ENCODE measurements around the gene DUSP8. TPM values are rescaled to one million over a fixed set of nuclear protein-coding genes. Genes with fewer than 3 reads are reported as not detected.

Gene DUSP8
- total RNA-seq, 2 donors from 2014 or later = 4.7 to 7.0 TPM

GRCh38 chr11:1561955-1562354 is 10.1 kb downstream of the DUSP8 start:
- no peak overlapping the region for H3K4me3 Mint-ChIP-seq
- no peak overlapping the region for H3K9ac ChIP-seq (ENCODE audit: extremely low read depth, low read length, poor library complexity, severe bottlenecking)
- no peak overlapping the region for H3K27ac ChIP-seq (ENCODE audit: low read depth, low read length)
- no peaks in the 10 kb centered on the region for H3K4me1 Mint-ChIP-seq
- no peaks in the 10 kb centered on the region for H3K9me3 ChIP-seq (ENCODE audit: control insufficient read depth, low read length)
- peaks cover 5% of the 10 kb centered on the region for H3K36me3 Mint-ChIP-seq (ENCODE audit: low read depth)
- TF ChIP-seq CTCF (conservative IDR thresholded peaks at IDR 0.05) = no peak
- no peaks in the 10 kb centered on the region for H3K27me3 ChIP-seq (ENCODE audit: control insufficient read depth, insufficient read depth, low read length, poor library complexity, severe bottlenecking)
- peaks cover 5% of the 10 kb centered on the region for H3K27me3 Mint-ChIP-seq (ENCODE audit: insufficient read depth)
- no peak for DNase-seq
- no peak overlapping the region for H3K4me3 ChIP-seq (ENCODE audit: low read length)
- H3K36me3 ChIP-seq (ENCODE audit: control insufficient read depth, insufficient read depth, low read length) = no peaks in the 10 kb centered on the region
- H3K4me1 ChIP-seq (ENCODE audit: control insufficient read depth, insufficient read depth, low read length) = peaks cover 5% of the 10 kb centered on the region
- H3K27ac Mint-ChIP-seq = no peak overlapping the region
- 91 to 92% methylated on average over 4 to 5 of the region's 5 CpGs for WGBS, 2 experiments (ENCODE audit: insufficient coverage in 1 of 2, insufficient read length in 1 of 2)
- no peaks in the 10 kb centered on the region for H3K9me3 Mint-ChIP-seq

- Mint-ChIP-seq H3K27ac (no peak overlapping the region), H3K36me3 (ENCODE audit: low read depth) (peaks cover 5% of the 10 kb centered on the region), H3K4me1 (no peaks in the 10 kb centered on the region), H3K9me3 (no peaks in the 10 kb centered on the region), H3K27me3 (ENCODE audit: insufficient read depth) (peaks cover 5% of the 10 kb centered on the region), H3K4me3 (no peak overlapping the region)
- Histone ChIP-seq H3K27ac (ENCODE audit: low read depth, low read length) (no peak overlapping the region), H3K4me1 (ENCODE audit: control insufficient read depth, insufficient read depth, low read length) (peaks cover 5% of the 10 kb centered on the region), H3K9ac (ENCODE audit: extremely low read depth, low read length, poor library complexity, severe bottlenecking) (no peak overlapping the region), H3K36me3 (ENCODE audit: control insufficient read depth, insufficient read depth, low read length) (no peaks in the 10 kb centered on the region), H3K27me3 (ENCODE audit: control insufficient read depth, insufficient read depth, low read length, poor library complexity, severe bottlenecking) (no peaks in the 10 kb centered on the region), H3K4me3 (ENCODE audit: low read length) (no peak overlapping the region), H3K9me3 (ENCODE audit: control insufficient read depth, low read length) (no peaks in the 10 kb centered on the region)
- DNase-seq = no peak
- WGBS, 2 experiments (ENCODE audit: insufficient coverage in 1 of 2, insufficient read length in 1 of 2) = 89 to 98% methylated on average over 7 to 17 of the region's 17 CpGs
- TF ChIP-seq CTCF (conservative IDR thresholded peaks at IDR 0.05) = no peak
Observed at GRCh38 chr11:1561266-1561665, 10.8 kb downstream of the DUSP8 start.

- Mint-ChIP-seq H3K27ac (no peak overlapping the region), H3K4me3 (no peak overlapping the region), H3K27me3 (ENCODE audit: insufficient read depth) (peaks cover 5% of the 10 kb centered on the region), H3K9me3 (no peaks in the 10 kb centered on the region), H3K36me3 (ENCODE audit: low read depth) (peaks cover 5% of the 10 kb centered on the region), H3K4me1 (no peaks in the 10 kb centered on the region)
- WGBS, 2 experiments (ENCODE audit: insufficient coverage in 1 of 2, insufficient read length in 1 of 2) = 87 to 93% methylated on average over 5 to 8 of the region's 8 CpGs
- Histone ChIP-seq H3K4me3 (ENCODE audit: low read length) (no peak overlapping the region), H3K4me1 (ENCODE audit: control insufficient read depth, insufficient read depth, low read length) (peaks cover 5% of the 10 kb centered on the region), H3K9ac (ENCODE audit: extremely low read depth, low read length, poor library complexity, severe bottlenecking) (no peak overlapping the region), H3K36me3 (ENCODE audit: control insufficient read depth, insufficient read depth, low read length) (no peaks in the 10 kb centered on the region), H3K27me3 (ENCODE audit: control insufficient read depth, insufficient read depth, low read length, poor library complexity, severe bottlenecking) (no peaks in the 10 kb centered on the region), H3K9me3 (ENCODE audit: control insufficient read depth, low read length) (no peaks in the 10 kb centered on the region), H3K27ac (ENCODE audit: low read depth, low read length) (no peak overlapping the region)
- no peak for DNase-seq
- TF ChIP-seq CTCF (conservative IDR thresholded peaks at IDR 0.05) = no peak
Observed at GRCh38 chr11:1560649-1561251, 11.3 kb downstream of the DUSP8 start.
